GM19395 (cell line): ENCODE measurements around the gene P2RX6.

ENCODE experiments used
- ATAC-seq: cut with Tn5 transposase; IDR thresholded peaks from one replicate; pipeline ENCODE4 v1.9.1; 2021; ENCODE audit warnings: mild to moderate bottlenecking, moderate library complexity; ENCODE audit not compliant: unreplicated experiment

The P2RX6 gene

GRCh38 chr22:21010426-21011113 lies 4.4 kb upstream of the P2RX6 start:
- no peak for ATAC-seq

- no peak for ATAC-seq
Measured at GRCh38 chr22:21012446-21013407, 2.2 kb upstream of the P2RX6 start.

- no peak for ATAC-seq
Measured at GRCh38 chr22:21013657-21014201, 1.2 kb upstream of the P2RX6 start.

- peak; percentile 80 for ATAC-seq
Measured at GRCh38 chr22:21014202-21014725, 701 bp upstream of the P2RX6 start.

- ATAC-seq: no peak
Measured at GRCh38 chr22:21015466-21016006, 571 bp downstream of the P2RX6 start.

GRCh38 chr22:21016644-21017420 lies 1.9 kb downstream of the P2RX6 start:
- no peak for ATAC-seq

- ATAC-seq: no peak
Measured at GRCh38 chr22:21018314-21018713, 3.3 kb downstream of the P2RX6 start.

GRCh38 chr22:21020802-21021429 lies 6.0 kb downstream of the P2RX6 start:
- no peak for ATAC-seq

GRCh38 chr22:21022507-21022906 lies 7.5 kb downstream of the P2RX6 start:
- no peak for ATAC-seq

- ATAC-seq: no peak
Measured at GRCh38 chr22:21022955-21023614, 8.1 kb downstream of the P2RX6 start.

- ATAC-seq: no peak
Measured at GRCh38 chr22:21025266-21025665, 10.3 kb downstream of the P2RX6 start.

GRCh38 chr22:21025763-21026755 lies 11.1 kb downstream of the P2RX6 start:
- ATAC-seq: no peak

GRCh38 chr22:21026783-21027692 lies 12.1 kb downstream of the P2RX6 start:
- ATAC-seq: no peak

- no peak for ATAC-seq
Measured at GRCh38 chr22:21028277-21029251, 13.6 kb downstream of the P2RX6 start.

- ATAC-seq: no peak
Measured at GRCh38 chr22:21029486-21030025, 14.6 kb downstream of the P2RX6 start.

- ATAC-seq: no peak
Measured at GRCh38 chr22:21030032-21030431, 15.1 kb downstream of the P2RX6 start.
